ENCODE results near the gene NALCN. TPM values are rescaled to one million over a fixed set of nuclear protein-coding genes. Genes with fewer than 3 reads are reported as not detected.

NALCN gene
- total RNA-seq, 4 donors from 2014 or later, result 0.12 to 2.0 (median 0.66) TPM

GRCh38 chr13:101035119-101035620, 381.1 kb downstream of the NALCN start:
- no peak for ATAC-seq
- WGBS, 2 donors (ENCODE audit: low coverage in 1 of 2), result 71% methylated on average over 1 of the region's 6 CpGs; no CpG with 5 or more reads in 1 of the 2 donors
- H3K27ac ChIP-seq, result no peak overlapping the region

DNA sequence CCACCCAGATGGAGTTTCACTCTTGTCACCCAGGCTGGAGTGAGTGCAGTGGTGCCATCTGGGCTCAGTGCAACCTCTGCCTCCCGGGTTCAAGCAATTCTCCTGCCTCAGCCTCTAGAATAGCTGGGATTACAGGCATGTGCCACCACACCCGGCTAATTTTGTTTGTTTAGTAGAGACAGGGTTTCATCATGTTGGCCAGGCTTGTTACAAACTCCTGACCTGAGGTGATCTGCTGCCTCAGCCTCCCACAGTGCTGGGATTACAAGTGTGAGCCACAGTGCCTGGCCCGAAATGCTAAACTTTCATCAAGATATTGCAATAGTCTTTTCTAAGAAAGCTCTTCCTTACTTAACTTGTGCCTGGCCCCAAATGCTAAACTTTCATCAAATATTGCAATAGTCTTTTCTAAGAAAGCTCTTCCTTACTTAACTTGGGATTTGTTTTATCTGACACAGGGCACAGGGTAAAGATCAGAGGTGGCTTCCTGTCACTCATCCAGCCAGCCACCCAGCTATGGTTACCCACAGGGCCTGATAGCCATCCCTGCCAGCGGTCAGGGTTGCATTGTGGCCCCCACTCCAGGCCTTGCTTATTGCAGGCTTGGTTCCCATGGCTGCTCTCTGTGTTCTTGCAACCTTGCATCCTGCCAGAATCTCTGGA, 389.4 kb downstream of the NALCN start:
- Histone ChIP-seq H3K27me3 (no peaks in the 10 kb centered on the region), H3K27ac (no peak overlapping the region), H3K9me3 (no peaks in the 10 kb centered on the region), H3K4me3 (no peak overlapping the region), H3K4me1 (no peaks in the 10 kb centered on the region), H3K36me3 (no peaks in the 10 kb centered on the region)
- 60 to 75% methylated on average over 2 of the region's 4 CpGs for WGBS, 2 donors (ENCODE audit: low coverage in 1 of 2)
- ATAC-seq, result no peak
- no peak for TF ChIP-seq EP300 (IDR thresholded peaks at IDR 0.05)
- no peak for TF ChIP-seq POLR2A (IDR thresholded peaks at IDR 0.05)

More at GRCh38 chr13:101035119-101035620, 381.1 kb downstream of the NALCN start:
- TF ChIP-seq POLR2AphosphoS5 (IDR thresholded peaks at IDR 0.05) (no peak), EP300 (IDR thresholded peaks at IDR 0.05) (no peak), POLR2A (IDR thresholded peaks at IDR 0.05) (no peak)
- TF ChIP-seq, protein P1, sequence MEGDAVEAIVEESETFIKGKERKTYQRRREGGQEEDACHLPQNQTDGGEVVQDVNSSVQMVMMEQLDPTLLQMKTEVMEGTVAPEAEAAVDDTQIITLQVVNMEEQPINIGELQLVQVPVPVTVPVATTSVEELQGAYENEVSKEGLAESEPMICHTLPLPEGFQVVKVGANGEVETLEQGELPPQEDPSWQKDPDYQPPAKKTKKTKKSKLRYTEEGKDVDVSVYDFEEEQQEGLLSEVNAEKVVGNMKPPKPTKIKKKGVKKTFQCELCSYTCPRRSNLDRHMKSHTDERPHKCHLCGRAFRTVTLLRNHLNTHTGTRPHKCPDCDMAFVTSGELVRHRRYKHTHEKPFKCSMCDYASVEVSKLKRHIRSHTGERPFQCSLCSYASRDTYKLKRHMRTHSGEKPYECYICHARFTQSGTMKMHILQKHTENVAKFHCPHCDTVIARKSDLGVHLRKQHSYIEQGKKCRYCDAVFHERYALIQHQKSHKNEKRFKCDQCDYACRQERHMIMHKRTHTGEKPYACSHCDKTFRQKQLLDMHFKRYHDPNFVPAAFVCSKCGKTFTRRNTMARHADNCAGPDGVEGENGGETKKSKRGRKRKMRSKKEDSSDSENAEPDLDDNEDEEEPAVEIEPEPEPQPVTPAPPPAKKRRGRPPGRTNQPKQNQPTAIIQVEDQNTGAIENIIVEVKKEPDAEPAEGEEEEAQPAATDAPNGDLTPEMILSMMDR (IDR thresholded peaks at IDR 0.05), result no peak
- no peaks in the 10 kb centered on the region for H3K27me3 ChIP-seq
- H3K4me3 ChIP-seq, result no peak overlapping the region
- H3K36me3 ChIP-seq, result no peaks in the 10 kb centered on the region
- no peaks in the 10 kb centered on the region for H3K4me1 ChIP-seq
- H3K9me3 ChIP-seq, result peaks cover 0 to 27% (median 0%) of the 10 kb centered on the region in 3 donors

DNA sequence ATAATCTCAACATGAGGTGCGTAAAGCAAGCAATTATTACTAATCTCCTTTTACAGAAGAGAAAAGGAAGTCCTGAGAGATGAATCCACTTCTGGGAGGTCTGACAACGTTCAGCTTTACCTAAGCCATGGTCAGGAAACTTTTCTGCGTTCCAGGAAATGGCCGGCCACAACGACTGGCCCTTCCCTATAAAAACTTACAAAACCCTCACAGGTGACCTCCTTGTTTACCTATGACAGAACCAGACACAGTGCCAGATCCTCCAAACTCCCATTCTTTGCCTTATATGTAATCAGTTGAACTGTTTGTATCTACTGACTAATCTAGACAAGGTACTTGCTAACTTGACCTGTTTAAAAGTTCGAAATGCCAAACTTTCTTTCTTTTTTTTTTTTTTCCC, 390.0 kb downstream of the NALCN start:
- TF ChIP-seq EP300 (IDR thresholded peaks at IDR 0.05) (no peak), POLR2AphosphoS5 (IDR thresholded peaks at IDR 0.05) (no peak), POLR2A (IDR thresholded peaks at IDR 0.05) (no peak)
- TF ChIP-seq, protein P1 (IDR thresholded peaks at IDR 0.05), result no peak
- no peaks in the 10 kb centered on the region for H3K27me3 ChIP-seq
- no peaks in the 10 kb centered on the region for H3K9me3 ChIP-seq
- ATAC-seq, result no peak
- H3K36me3 ChIP-seq, result no peaks in the 10 kb centered on the region
- H3K4me1 ChIP-seq, result no peaks in the 10 kb centered on the region
- H3K27ac ChIP-seq, result no peak overlapping the region
- 30 to 46% methylated on average over 5 to 6 of the region's 6 CpGs for WGBS, 2 donors (ENCODE audit: low coverage in 1 of 2)
- no peak overlapping the region for H3K4me3 ChIP-seq

- 0 to 17% methylated on average over 1 to 3 of the region's 8 CpGs for WGBS, 2 donors (ENCODE audit: low coverage in 1 of 2)
- Histone ChIP-seq H3K27ac (no peak overlapping the region), H3K9me3 (no peaks in the 10 kb centered on the region), H3K27me3 (no peaks in the 10 kb centered on the region), H3K36me3 (no peaks in the 10 kb centered on the region), H3K4me3 (no peak overlapping the region), H3K4me1 (no peaks in the 10 kb centered on the region)
- TF ChIP-seq EP300 (IDR thresholded peaks at IDR 0.05) (no peak), POLR2A (IDR thresholded peaks at IDR 0.05) (no peak)
- ATAC-seq, result no peak
Measured at GRCh38 chr13:101025925-101026324, 390.4 kb downstream of the NALCN start.

- H3K9me3 ChIP-seq, result no peaks in the 10 kb centered on the region
- TF ChIP-seq, protein P1 (IDR thresholded peaks at IDR 0.05), result no peak
- TF ChIP-seq POLR2A (IDR thresholded peaks at IDR 0.05) (no peak), EP300 (IDR thresholded peaks at IDR 0.05) (no peak), POLR2AphosphoS5 (IDR thresholded peaks at IDR 0.05) (no peak)
- no peaks in the 10 kb centered on the region for H3K27me3 ChIP-seq
- no peaks in the 10 kb centered on the region for H3K4me1 ChIP-seq
- WGBS, 2 donors (ENCODE audit: low coverage in 1 of 2), result 71 to 92% methylated on average over 1 of the region's 9 CpGs
- ATAC-seq, result no peak
- H3K27ac ChIP-seq, result no peak overlapping the region
- no peak overlapping the region for H3K4me3 ChIP-seq
- H3K36me3 ChIP-seq, result no peaks in the 10 kb centered on the region
Measured at GRCh38 chr13:101025519-101025918, 390.8 kb downstream of the NALCN start.

- no peaks in the 10 kb centered on the region for H3K9me3 ChIP-seq
Measured at GRCh38 chr13:101019126-101019525, 397.2 kb downstream of the NALCN start.

More at GRCh38 chr13:101019126-101019525, 397.2 kb downstream of the NALCN start:
- Histone ChIP-seq H3K27ac (no peak overlapping the region), H3K27me3 (peaks cover 27% of the 10 kb centered on the region), H3K4me1 (no peaks in the 10 kb centered on the region), H3K36me3 (no peaks in the 10 kb centered on the region), H3K4me3 (no peak overlapping the region)
- WGBS, 2 donors (ENCODE audit: low coverage in 1 of 2), result 100% methylated on average over 1 of the region's 1 CpG; no CpG with 5 or more reads in 1 of the 2 donors
- no peak for ATAC-seq
- TF ChIP-seq POLR2A (IDR thresholded peaks at IDR 0.05) (no peak), POLR2AphosphoS5 (IDR thresholded peaks at IDR 0.05) (no peak)
- TF ChIP-seq, protein P1 (IDR thresholded peaks at IDR 0.05), result no peak

Data from gastroesophageal sphincter (tissue), 4 donors.